B cell (primary cell): ENCODE data around the gene PLEKHA7.

Source experiments
- EZH2 ChIP-seq: IDR thresholded peaks from 2 replicates; pipeline ENCODE4 v1.6.1; 2012; ENCODE audit warnings: borderline replicate concordance, low read depth, mild to moderate bottlenecking, moderate library complexity, low read length; ENCODE audit not compliant: insufficient read depth, poor library complexity, severe bottlenecking
- TF ChIP-seq, protein P1 (sequence below): fragments of 200-600 bp; IDR thresholded peaks from one replicate; pipeline ENCODE4 v1.8.0; 2022; ENCODE audit warnings: antibody characterized with exemption, mild to moderate bottlenecking

DNA sequence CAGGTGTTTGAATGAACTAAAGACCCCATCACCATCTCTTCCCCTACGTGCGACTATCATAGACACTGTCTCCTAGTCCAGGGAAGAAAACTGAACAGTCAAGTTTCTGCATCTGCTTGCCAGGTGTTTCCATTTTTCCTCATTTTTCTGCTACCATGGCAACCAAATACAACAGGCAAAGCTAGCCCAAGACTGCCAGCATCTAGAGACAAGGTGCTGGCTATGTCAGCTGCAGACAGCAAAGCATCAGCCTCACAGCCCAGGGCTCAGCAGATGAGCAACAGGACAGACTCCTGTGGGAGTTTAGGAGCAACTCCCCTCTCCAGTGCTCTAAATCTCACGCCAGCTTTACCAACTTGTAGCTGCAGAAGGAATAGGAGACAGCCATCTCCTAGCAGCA, 151.5 kb downstream of the PLEKHA7 start:
- TF ChIP-seq, protein P1, sequence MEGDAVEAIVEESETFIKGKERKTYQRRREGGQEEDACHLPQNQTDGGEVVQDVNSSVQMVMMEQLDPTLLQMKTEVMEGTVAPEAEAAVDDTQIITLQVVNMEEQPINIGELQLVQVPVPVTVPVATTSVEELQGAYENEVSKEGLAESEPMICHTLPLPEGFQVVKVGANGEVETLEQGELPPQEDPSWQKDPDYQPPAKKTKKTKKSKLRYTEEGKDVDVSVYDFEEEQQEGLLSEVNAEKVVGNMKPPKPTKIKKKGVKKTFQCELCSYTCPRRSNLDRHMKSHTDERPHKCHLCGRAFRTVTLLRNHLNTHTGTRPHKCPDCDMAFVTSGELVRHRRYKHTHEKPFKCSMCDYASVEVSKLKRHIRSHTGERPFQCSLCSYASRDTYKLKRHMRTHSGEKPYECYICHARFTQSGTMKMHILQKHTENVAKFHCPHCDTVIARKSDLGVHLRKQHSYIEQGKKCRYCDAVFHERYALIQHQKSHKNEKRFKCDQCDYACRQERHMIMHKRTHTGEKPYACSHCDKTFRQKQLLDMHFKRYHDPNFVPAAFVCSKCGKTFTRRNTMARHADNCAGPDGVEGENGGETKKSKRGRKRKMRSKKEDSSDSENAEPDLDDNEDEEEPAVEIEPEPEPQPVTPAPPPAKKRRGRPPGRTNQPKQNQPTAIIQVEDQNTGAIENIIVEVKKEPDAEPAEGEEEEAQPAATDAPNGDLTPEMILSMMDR, result no peak
- TF ChIP-seq EZH2, result no peak
